Measurements from ENCODE around the gene SCUBE1. TPM values are rescaled to one million over a fixed set of nuclear protein-coding genes. Genes with fewer than 3 reads are reported as not detected.

The SCUBE1 gene
- total and polyA plus RNA-seq, 2 experiments from 2014 or later = 2.1 to 2.2 TPM

DNA sequence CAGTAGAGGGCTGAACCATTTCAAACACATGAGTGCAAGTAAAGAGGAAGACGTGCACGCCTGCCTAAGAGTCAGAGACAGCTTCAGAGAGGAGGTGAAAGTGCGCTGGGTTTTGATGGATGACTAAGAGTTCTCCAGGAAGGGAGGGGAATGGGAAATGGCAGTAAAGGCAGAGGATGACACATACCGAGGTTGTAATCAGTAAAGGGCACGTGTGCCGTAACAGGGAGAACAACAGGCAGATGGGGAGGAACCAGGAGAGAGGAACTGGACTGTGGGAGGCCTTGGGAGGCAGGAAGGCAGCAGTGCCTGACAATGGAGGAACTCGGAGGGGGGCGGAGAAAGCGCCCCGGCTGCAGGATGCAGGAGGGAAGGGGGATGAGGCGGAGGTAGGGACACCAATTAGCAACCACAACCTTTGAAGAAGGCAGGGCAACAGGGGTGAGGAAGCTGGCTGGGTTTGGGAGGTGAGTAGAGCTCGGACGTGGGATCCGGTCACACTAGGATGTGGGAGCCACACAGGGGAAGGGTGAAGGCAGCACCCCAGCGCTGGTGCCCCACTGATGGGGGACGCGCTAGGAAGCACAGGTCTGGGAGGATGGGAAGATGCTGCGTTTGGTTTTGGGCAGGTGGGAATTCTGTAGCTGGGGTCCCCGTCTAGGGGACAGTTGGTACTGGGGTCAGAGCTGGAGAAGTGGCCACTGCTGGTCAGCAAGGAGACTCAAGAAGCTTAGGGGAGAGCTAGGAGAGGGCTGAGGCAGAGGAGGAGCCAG lies 67.4 kb downstream of the SCUBE1 start:
- H3K9me2 ChIP-seq (replicated peaks; ENCODE audit: insufficient read depth) = no peaks in the 10 kb centered on the region
- no peak overlapping the region for H2AFZ ChIP-seq
- WGBS (ENCODE audit: low lambda C conversion rate, missing lambda C conversion rate) = 64% methylated on average over 19 of the region's 19 CpGs
- H3K4me1 ChIP-seq (ENCODE audit: insufficient read depth) = peaks cover 7% of the 10 kb centered on the region
- no peak overlapping the region for H3K4me2 ChIP-seq
- H3K27ac ChIP-seq = no peak overlapping the region
- H3K27me3 ChIP-seq = no peaks in the 10 kb centered on the region
- TF ChIP-seq, protein P1, sequence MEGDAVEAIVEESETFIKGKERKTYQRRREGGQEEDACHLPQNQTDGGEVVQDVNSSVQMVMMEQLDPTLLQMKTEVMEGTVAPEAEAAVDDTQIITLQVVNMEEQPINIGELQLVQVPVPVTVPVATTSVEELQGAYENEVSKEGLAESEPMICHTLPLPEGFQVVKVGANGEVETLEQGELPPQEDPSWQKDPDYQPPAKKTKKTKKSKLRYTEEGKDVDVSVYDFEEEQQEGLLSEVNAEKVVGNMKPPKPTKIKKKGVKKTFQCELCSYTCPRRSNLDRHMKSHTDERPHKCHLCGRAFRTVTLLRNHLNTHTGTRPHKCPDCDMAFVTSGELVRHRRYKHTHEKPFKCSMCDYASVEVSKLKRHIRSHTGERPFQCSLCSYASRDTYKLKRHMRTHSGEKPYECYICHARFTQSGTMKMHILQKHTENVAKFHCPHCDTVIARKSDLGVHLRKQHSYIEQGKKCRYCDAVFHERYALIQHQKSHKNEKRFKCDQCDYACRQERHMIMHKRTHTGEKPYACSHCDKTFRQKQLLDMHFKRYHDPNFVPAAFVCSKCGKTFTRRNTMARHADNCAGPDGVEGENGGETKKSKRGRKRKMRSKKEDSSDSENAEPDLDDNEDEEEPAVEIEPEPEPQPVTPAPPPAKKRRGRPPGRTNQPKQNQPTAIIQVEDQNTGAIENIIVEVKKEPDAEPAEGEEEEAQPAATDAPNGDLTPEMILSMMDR (IDR thresholded peaks at IDR 0.05; ENCODE audit: poor library complexity) = no peak
- no peak for TF ChIP-seq EZH2phosphoT487 (IDR thresholded peaks at IDR 0.05; ENCODE audit: low read depth, severe bottlenecking, unreplicated experiment)
- no peak for TF ChIP-seq EZH2 (IDR thresholded peaks at IDR 0.05; ENCODE audit: borderline replicate concordance)
- H3K36me3 ChIP-seq (replicated peaks; ENCODE audit: insufficient read depth, low read depth) = no peaks in the 10 kb centered on the region
- H4K20me1 ChIP-seq (ENCODE audit: insufficient read depth, poor library complexity, severe bottlenecking) = no peaks in the 10 kb centered on the region
- peak; percentile 77 for DNase-seq (ENCODE audit: low spot score)
- H3K4me3 ChIP-seq = no peak overlapping the region
- H3K79me2 ChIP-seq = no peaks in the 10 kb centered on the region
- no peaks in the 10 kb centered on the region for H3K9me3 ChIP-seq (ENCODE audit: low read depth)

DNA sequence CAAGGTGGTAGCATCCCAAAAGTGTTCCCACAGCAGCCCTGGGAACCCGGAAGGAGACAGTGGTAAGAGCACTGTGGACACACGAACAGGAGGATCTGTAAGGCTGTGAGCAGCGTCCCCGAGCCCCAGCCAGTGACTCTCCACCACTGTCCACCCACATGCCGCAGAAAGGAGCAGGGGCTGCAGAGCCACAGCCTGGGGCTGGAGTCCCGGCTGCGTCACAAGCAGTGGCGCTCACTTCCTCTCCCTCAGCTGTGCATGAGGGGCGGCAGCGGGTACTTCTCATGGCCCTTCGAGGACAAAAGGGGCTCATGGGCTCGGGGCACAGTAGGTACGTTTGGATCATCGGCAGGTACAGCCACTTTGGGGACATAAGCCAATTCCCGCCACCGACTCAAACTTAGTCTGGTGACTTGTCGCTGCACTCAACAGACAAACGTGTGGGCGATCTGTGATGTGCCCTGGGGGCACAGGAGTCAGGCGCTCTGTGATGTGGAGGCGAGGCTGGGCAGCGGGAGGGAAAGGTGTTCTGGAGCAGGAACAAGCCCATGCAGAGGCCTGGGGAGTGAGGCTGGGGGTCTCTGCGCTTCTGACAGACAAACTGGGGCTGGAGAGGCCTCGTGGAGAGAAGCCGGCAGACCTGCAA lies 68.5 kb downstream of the SCUBE1 start:
- Histone ChIP-seq H3K9me3 (ENCODE audit: low read depth) (no peaks in the 10 kb centered on the region), H3K36me3 (replicated peaks; ENCODE audit: insufficient read depth, low read depth) (no peaks in the 10 kb centered on the region), H3K4me3 (no peak overlapping the region), H3K27ac (no peak overlapping the region), H2AFZ (no peak overlapping the region), H4K20me1 (ENCODE audit: insufficient read depth, poor library complexity, severe bottlenecking) (no peaks in the 10 kb centered on the region), H3K4me1 (ENCODE audit: insufficient read depth) (peaks cover 7% of the 10 kb centered on the region), H3K9me2 (replicated peaks; ENCODE audit: insufficient read depth) (no peaks in the 10 kb centered on the region), H3K4me2 (no peak overlapping the region), H3K79me2 (no peaks in the 10 kb centered on the region), H3K27me3 (no peaks in the 10 kb centered on the region)
- TF ChIP-seq, protein P1 (IDR thresholded peaks at IDR 0.05; ENCODE audit: poor library complexity) = no peak
- DNase-seq (ENCODE audit: low spot score) = no peak
- 85% methylated on average over 23 of the region's 25 CpGs for WGBS (ENCODE audit: low lambda C conversion rate, missing lambda C conversion rate)

DNA sequence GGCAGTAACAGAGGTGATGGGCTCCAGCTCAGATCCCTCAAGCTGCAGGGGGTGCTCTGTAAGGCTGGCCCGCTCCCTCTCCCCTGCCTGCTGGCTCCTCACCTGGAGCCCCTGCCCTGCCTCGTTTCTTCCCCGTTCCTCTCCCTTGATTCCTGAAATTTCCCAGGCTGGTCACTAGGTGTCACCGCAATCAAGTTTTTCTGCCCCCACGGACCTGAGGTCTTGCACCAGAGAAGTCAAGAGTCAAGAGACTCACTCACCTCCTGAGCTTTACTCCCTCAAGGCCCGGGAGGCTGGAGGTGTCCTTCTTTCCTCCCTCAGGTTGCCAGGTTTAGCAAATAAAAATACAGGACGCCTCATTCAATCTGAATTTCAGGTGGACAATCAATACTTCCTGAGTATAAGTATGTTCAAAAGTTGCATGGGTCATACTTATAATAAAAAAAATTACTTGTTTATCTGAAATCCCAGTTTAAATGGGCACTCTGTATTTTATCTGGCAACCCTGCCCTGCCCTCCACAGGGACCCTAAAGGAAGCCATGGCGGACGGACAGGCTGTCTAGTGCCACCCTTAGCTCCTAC lies 69.2 kb downstream of the SCUBE1 start:
- Histone ChIP-seq H2AFZ (no peak overlapping the region), H3K27ac (no peak overlapping the region), H3K79me2 (no peaks in the 10 kb centered on the region), H3K27me3 (no peaks in the 10 kb centered on the region), H3K4me1 (ENCODE audit: insufficient read depth) (peaks cover 7% of the 10 kb centered on the region), H3K36me3 (replicated peaks; ENCODE audit: insufficient read depth, low read depth) (no peaks in the 10 kb centered on the region), H3K9me2 (replicated peaks; ENCODE audit: insufficient read depth) (no peaks in the 10 kb centered on the region), H3K4me2 (no peak overlapping the region), H4K20me1 (ENCODE audit: insufficient read depth, poor library complexity, severe bottlenecking) (no peaks in the 10 kb centered on the region), H3K9me3 (ENCODE audit: low read depth) (no peaks in the 10 kb centered on the region), H3K4me3 (no peak overlapping the region)
- DNase-seq (ENCODE audit: low spot score) = peak; percentile 74
- 29% methylated on average over 9 of the region's 9 CpGs for WGBS (ENCODE audit: low lambda C conversion rate, missing lambda C conversion rate)
- TF ChIP-seq, protein P1 (IDR thresholded peaks at IDR 0.05; ENCODE audit: poor library complexity) = peak; percentile 80
- TF ChIP-seq EZH2phosphoT487 (IDR thresholded peaks at IDR 0.05; ENCODE audit: low read depth, severe bottlenecking, unreplicated experiment) = no peak
- TF ChIP-seq EZH2 (IDR thresholded peaks at IDR 0.05; ENCODE audit: borderline replicate concordance) = no peak
